ENCODE data around the gene KIAA0232.

DNA sequence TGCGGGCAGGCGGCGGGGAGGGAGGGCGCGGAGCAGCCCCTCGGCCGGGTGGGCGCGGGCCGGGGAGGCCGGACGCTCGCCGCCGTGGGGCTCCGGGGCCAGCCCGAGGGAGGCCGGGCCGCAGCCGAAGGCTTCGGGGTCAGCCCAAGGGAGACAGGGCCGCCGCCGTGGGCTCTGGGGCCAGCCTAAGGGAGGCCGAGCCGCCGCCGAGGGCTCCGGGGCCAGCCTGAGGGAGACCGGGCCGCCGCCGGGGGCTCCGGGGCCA, 251 bp downstream of the KIAA0232 start:
- TF ChIP-seq, protein P1, sequence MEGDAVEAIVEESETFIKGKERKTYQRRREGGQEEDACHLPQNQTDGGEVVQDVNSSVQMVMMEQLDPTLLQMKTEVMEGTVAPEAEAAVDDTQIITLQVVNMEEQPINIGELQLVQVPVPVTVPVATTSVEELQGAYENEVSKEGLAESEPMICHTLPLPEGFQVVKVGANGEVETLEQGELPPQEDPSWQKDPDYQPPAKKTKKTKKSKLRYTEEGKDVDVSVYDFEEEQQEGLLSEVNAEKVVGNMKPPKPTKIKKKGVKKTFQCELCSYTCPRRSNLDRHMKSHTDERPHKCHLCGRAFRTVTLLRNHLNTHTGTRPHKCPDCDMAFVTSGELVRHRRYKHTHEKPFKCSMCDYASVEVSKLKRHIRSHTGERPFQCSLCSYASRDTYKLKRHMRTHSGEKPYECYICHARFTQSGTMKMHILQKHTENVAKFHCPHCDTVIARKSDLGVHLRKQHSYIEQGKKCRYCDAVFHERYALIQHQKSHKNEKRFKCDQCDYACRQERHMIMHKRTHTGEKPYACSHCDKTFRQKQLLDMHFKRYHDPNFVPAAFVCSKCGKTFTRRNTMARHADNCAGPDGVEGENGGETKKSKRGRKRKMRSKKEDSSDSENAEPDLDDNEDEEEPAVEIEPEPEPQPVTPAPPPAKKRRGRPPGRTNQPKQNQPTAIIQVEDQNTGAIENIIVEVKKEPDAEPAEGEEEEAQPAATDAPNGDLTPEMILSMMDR (IDR thresholded peaks at IDR 0.05; ENCODE audit: low read depth, low read length, poor library complexity, severe bottlenecking) = no peak
- TF ChIP-seq EZH2phosphoT487 (IDR thresholded peaks at IDR 0.05; ENCODE audit: borderline replicate concordance, low read length) = no peak
